ENCODE data around the gene FGF12. TPM values are rescaled to one million over a fixed set of nuclear protein-coding genes. Genes with fewer than 3 reads are reported as not detected.

FGF12 gene
- polyA plus RNA-seq, 1 of the 3 experiments (the other 2 are of a cell fraction) = 0.30 TPM

GRCh38 chr3:192577811-192578210 is 149.5 kb downstream of the FGF12 start:
- ChIA-PET POLR2A (no interaction called here), CTCF (no interaction called here)
- Histone ChIP-seq H3K4me1 (ENCODE audit: control insufficient read depth in 1 of 2, insufficient read depth in 2 of 2, low read depth in 1 of 2, low read length in 1 of 2) (no peaks in the 10 kb centered on the region), H4K20me1 (ENCODE audit: insufficient read depth) (no peaks in the 10 kb centered on the region), H3K4me2 (no peak overlapping the region), H3K9me2 (no peaks in the 10 kb centered on the region), H3K9ac (no peak overlapping the region), H3K27me3 (ENCODE audit: insufficient read depth) (no peaks in the 10 kb centered on the region), H2AFZ (ENCODE audit: low read depth) (no peak overlapping the region), H3K4me3 (ENCODE audit: low read depth in 2 of 2, low read length in 1 of 2) (no peak overlapping the region), H3K79me2 (ENCODE audit: insufficient read depth) (no peaks in the 10 kb centered on the region), H3K36me3 (replicated peaks in 1 of 2; ENCODE audit: control insufficient read depth in 1 of 2, insufficient read depth in 2 of 2, low read length in 1 of 2) (no peaks in the 10 kb centered on the region), H3K9me3 (no peaks in the 10 kb centered on the region), H3F3A (replicated peaks; ENCODE audit: insufficient read depth) (no peaks in the 10 kb centered on the region), H3K27ac (ENCODE audit: low read depth in 2 of 2, low read length in 1 of 2) (no peak overlapping the region)
- no peak for TF ChIP-seq TCF12 (IDR thresholded peaks at IDR 0.05)
- TF ChIP-seq GABPA (IDR thresholded peaks at IDR 0.05; ENCODE audit: low read depth) = no peak
- no peak for TF ChIP-seq EZH2phosphoT487 (IDR thresholded peaks at IDR 0.05; ENCODE audit: borderline replicate concordance, low read depth)
- TF ChIP-seq USF2 (IDR thresholded peaks at IDR 0.05; ENCODE audit: borderline replicate concordance, low read depth, low read length) = no peak
- no peak for TF ChIP-seq PBX3 (IDR thresholded peaks at IDR 0.05)
- TF ChIP-seq TAF1 (IDR thresholded peaks at IDR 0.05; ENCODE audit: borderline replicate concordance, low read depth, low read length) = no peak
- no peak for TF ChIP-seq MEF2A (IDR thresholded peaks at IDR 0.05; ENCODE audit: borderline replicate concordance, low read depth)
- TF ChIP-seq SMC3 (IDR thresholded peaks at IDR 0.05; ENCODE audit: low read depth, low read length) = no peak
- no peak for TF ChIP-seq JUND (IDR thresholded peaks at IDR 0.05)
- TF ChIP-seq FOSL2 (IDR thresholded peaks at IDR 0.05; ENCODE audit: borderline replicate concordance, low read depth) = no peak
- no peak for TF ChIP-seq TEAD4 (IDR thresholded peaks at IDR 0.05; ENCODE audit: borderline replicate concordance, insufficient read depth)
- no peak for TF ChIP-seq MAX (IDR thresholded peaks at IDR 0.05; ENCODE audit: low read depth)
- no peak for TF ChIP-seq FOXM1 (IDR thresholded peaks at IDR 0.05; ENCODE audit: low read depth)
- 3% methylated on average over 2 of the region's 2 CpGs for WGBS (ENCODE audit: low lambda C conversion rate)
- DNase-seq = no peak

- Histone ChIP-seq H3K4me1 (ENCODE audit: control insufficient read depth in 1 of 2, insufficient read depth in 2 of 2, low read depth in 1 of 2, low read length in 1 of 2) (no peaks in the 10 kb centered on the region), H3K79me2 (ENCODE audit: insufficient read depth) (no peaks in the 10 kb centered on the region), H3F3A (replicated peaks; ENCODE audit: insufficient read depth) (no peaks in the 10 kb centered on the region), H3K4me2 (no peak overlapping the region), H4K20me1 (ENCODE audit: insufficient read depth) (no peaks in the 10 kb centered on the region), H3K27ac (ENCODE audit: low read depth in 2 of 2, low read length in 1 of 2) (no peak overlapping the region), H3K9ac (no peak overlapping the region), H3K9me3 (no peaks in the 10 kb centered on the region), H2AFZ (ENCODE audit: low read depth) (no peak overlapping the region), H3K4me3 (ENCODE audit: low read depth in 2 of 2, low read length in 1 of 2) (no peak overlapping the region), H3K27me3 (ENCODE audit: insufficient read depth) (no peaks in the 10 kb centered on the region), H3K36me3 (replicated peaks in 1 of 2; ENCODE audit: control insufficient read depth in 1 of 2, insufficient read depth in 2 of 2, low read length in 1 of 2) (no peaks in the 10 kb centered on the region), H3K9me2 (no peaks in the 10 kb centered on the region)
- ChIA-PET CTCF (no interaction called here), POLR2A (no interaction called here)
- TF ChIP-seq RCOR1 (IDR thresholded peaks at IDR 0.05; ENCODE audit: low read length) (no peak), REST (IDR thresholded peaks at IDR 0.05; ENCODE audit: low read depth, low read length) (no peak), ZBTB33 (IDR thresholded peaks at IDR 0.05; ENCODE audit: borderline replicate concordance, low read depth) (no peak), JUND (IDR thresholded peaks at IDR 0.05) (no peak), TEAD4 (IDR thresholded peaks at IDR 0.05; ENCODE audit: borderline replicate concordance, insufficient read depth) (no peak), SMC3 (IDR thresholded peaks at IDR 0.05; ENCODE audit: low read depth, low read length) (no peak), TCF12 (IDR thresholded peaks at IDR 0.05) (no peak), USF2 (IDR thresholded peaks at IDR 0.05; ENCODE audit: borderline replicate concordance, low read depth, low read length) (no peak), FOSL2 (IDR thresholded peaks at IDR 0.05; ENCODE audit: borderline replicate concordance, low read depth) (no peak), MXI1 (IDR thresholded peaks at IDR 0.05; ENCODE audit: low read depth, low read length) (no peak), RFX5 (IDR thresholded peaks at IDR 0.05; ENCODE audit: low read length) (no peak), EZH2phosphoT487 (IDR thresholded peaks at IDR 0.05; ENCODE audit: borderline replicate concordance, low read depth) (no peak)
- 0% methylated on average over 1 of the region's 1 CpG for WGBS (ENCODE audit: low lambda C conversion rate)
- no peak for DNase-seq
Measured at GRCh38 chr3:192577271-192577670, 150.1 kb downstream of the FGF12 start.
